Measurements from ENCODE around the gene MTHFD2L. TPM values are rescaled to one million over a fixed set of nuclear protein-coding genes. Genes with fewer than 3 reads are reported as not detected.

Gene MTHFD2L
- total RNA-seq, 4 donors from 2014 or later: 22.3 to 30.8 (median 27.0) TPM

DNA sequence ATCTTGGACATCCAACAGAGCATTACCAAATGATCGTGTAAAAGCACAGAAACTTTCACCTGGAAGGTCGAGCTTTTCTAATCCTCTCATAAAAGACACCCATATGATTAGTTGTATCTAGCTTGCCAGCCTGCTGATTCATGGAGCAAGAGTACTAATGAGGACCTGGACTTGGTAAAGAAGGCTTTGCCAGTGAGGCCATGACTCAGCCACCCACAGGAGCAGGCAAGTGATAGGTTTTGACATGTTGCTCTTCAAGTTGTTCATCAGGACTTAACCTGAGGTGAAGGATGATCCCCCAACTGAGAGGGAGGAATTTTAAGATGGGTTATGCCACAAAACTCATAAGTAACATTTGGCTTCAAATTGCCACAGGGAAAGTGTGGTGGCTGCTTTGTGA lies 125.7 kb downstream of the MTHFD2L start:
- 90 to 94% methylated on average over 2 of the region's 2 CpGs for WGBS, 2 donors
- no peaks in the 10 kb centered on the region for H3K4me1 ChIP-seq
- no peaks in the 10 kb centered on the region for H3K36me3 ChIP-seq
- no peaks in the 10 kb centered on the region for H3K27me3 ChIP-seq
- intact Hi-C loops (cut with DNase I): no loop called here
- H3K4me3 ChIP-seq (replicated peaks in 1 of 3): no peak overlapping the region
- no peaks in the 10 kb centered on the region for H3K9me3 ChIP-seq
- TF ChIP-seq POLR2A (IDR thresholded peaks at IDR 0.05): no peak
- TF ChIP-seq, protein P1, sequence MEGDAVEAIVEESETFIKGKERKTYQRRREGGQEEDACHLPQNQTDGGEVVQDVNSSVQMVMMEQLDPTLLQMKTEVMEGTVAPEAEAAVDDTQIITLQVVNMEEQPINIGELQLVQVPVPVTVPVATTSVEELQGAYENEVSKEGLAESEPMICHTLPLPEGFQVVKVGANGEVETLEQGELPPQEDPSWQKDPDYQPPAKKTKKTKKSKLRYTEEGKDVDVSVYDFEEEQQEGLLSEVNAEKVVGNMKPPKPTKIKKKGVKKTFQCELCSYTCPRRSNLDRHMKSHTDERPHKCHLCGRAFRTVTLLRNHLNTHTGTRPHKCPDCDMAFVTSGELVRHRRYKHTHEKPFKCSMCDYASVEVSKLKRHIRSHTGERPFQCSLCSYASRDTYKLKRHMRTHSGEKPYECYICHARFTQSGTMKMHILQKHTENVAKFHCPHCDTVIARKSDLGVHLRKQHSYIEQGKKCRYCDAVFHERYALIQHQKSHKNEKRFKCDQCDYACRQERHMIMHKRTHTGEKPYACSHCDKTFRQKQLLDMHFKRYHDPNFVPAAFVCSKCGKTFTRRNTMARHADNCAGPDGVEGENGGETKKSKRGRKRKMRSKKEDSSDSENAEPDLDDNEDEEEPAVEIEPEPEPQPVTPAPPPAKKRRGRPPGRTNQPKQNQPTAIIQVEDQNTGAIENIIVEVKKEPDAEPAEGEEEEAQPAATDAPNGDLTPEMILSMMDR (IDR thresholded peaks at IDR 0.05): no peak
- DNase-seq: no peak
- H3K27ac ChIP-seq: no peak overlapping the region

DNA sequence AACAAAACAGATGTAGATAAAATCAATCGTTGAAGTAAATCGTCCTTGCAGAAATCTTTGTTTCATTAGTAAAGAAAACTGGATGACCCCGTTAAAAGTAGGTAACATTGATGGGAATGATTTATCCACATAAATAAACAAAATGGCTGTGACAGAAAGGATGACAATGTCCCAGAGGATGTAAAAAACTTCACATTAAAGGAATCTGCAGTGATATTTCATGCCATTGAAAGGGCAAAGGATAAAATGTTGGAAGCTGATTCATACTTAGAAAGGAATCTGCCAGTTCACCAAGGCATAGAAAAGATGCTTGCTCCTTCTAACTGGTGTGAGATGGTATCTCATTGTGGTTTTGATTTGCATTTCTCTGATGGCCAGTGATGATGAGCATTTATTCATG lies 126.1 kb downstream of the MTHFD2L start:
- Histone ChIP-seq H3K36me3 (no peaks in the 10 kb centered on the region), H3K4me1 (no peaks in the 10 kb centered on the region), H3K9me3 (no peaks in the 10 kb centered on the region), H3K27ac (no peak overlapping the region), H3K27me3 (no peaks in the 10 kb centered on the region), H3K4me3 (replicated peaks in 1 of 3) (no peak overlapping the region)
- intact Hi-C loops (cut with DNase I): no loop called here
- no peak for TF ChIP-seq POLR2A (IDR thresholded peaks at IDR 0.05)
- TF ChIP-seq, protein P1 (IDR thresholded peaks at IDR 0.05): no peak
- DNase-seq: no peak
- WGBS, 2 donors: 40 to 75% methylated on average over 3 of the region's 3 CpGs

DNA sequence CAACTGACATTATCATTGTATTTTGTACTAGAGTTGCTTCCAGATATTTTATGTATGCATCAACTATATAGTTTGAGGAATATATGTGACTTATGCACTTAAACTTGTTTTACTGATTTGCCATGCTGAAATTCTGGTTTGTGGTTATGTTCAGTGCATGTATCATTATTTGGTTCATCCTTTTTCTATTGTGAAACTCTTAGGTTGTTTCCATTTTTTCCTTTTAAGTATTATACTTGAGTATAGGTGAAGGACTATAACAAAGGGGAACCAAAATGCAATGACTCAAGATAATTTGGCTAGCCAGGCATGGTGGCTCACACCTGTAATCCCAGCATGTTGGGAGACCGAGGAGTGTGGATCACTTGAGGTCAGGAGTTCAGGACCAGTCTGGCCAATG lies 129.2 kb downstream of the MTHFD2L start:
- 92 to 96% methylated on average over 1 of the region's 1 CpG for WGBS, 2 donors
- no peaks in the 10 kb centered on the region for H3K27me3 ChIP-seq

DNA sequence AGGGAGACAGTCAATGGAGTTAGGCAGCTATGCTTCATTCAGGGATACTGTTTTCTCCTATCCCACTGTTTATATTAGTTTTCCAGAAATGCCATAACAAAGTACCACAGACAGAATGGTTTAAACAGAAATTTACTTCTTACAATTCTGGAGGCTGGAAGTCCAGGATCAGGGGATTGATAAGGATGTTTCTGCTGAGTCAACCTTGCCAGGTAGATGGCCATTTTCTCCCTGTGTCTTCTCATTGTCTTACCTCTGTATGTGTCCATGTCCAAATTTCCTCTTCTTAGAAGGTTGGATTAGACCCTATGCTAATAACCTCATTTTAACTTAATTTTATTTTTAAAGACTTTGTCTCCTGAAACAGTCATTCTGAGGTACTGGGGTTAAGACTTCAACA lies 129.9 kb downstream of the MTHFD2L start:
- no peak for TF ChIP-seq POLR2A (IDR thresholded peaks at IDR 0.05)
- TF ChIP-seq, protein P1 (IDR thresholded peaks at IDR 0.05): no peak
- H3K4me3 ChIP-seq (replicated peaks in 1 of 3): no peak overlapping the region
- intact Hi-C loops (cut with DNase I): no loop called here
- DNase-seq: no peak
- peaks cover 3 to 5% of the 10 kb centered on the region in 2 donors for H3K4me1 ChIP-seq
- H3K27me3 ChIP-seq: no peaks in the 10 kb centered on the region
- no peaks in the 10 kb centered on the region for H3K9me3 ChIP-seq
- H3K27ac ChIP-seq: no peak overlapping the region
- no peaks in the 10 kb centered on the region for H3K36me3 ChIP-seq

More for the DNA sequence above, 129.2 kb downstream of the MTHFD2L start:
- Histone ChIP-seq H3K9me3 (no peaks in the 10 kb centered on the region), H3K36me3 (no peaks in the 10 kb centered on the region), H3K4me3 (replicated peaks in 1 of 3) (no peak overlapping the region), H3K4me1 (no peaks in the 10 kb centered on the region), H3K27ac (no peak overlapping the region)
- TF ChIP-seq, protein P1 (IDR thresholded peaks at IDR 0.05): no peak
- no peak for TF ChIP-seq POLR2A (IDR thresholded peaks at IDR 0.05)
- no peak for DNase-seq
- intact Hi-C loops (cut with DNase I): no loop called here

DNA sequence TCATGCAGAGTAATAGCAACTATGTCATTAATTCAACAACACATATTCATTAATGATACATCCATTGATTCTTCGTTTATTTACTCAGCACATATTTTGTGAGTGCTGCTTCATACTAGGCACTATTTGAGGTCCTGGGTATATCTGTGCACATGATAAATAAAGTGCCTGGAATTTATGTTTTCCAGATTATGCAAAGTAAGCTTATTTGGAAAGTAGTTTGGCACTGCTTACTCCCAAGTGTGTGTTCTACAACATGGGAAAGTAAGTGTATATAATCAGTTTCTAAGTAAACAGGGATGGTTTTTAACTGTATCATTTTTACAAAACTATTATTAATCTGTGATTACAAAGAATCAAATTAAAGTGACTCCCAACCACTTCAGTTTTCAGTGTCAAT lies 133.6 kb downstream of the MTHFD2L start:
- TF ChIP-seq, protein P1 (IDR thresholded peaks at IDR 0.05): no peak
- TF ChIP-seq POLR2A (IDR thresholded peaks at IDR 0.05): no peak
- intact Hi-C loops (cut with DNase I): no loop called here
- Histone ChIP-seq H3K4me1 (peaks cover 5 to 7% of the 10 kb centered on the region in 2 donors), H3K27me3 (no peaks in the 10 kb centered on the region), H3K9me3 (no peaks in the 10 kb centered on the region), H3K27ac (no peak overlapping the region), H3K4me3 (replicated peaks in 1 of 3) (no peak overlapping the region), H3K36me3 (no peaks in the 10 kb centered on the region)
- no peak for DNase-seq
- 86 to 89% methylated on average over 1 of the region's 1 CpG for WGBS, 2 donors
